ENCODE results near the gene RAB20.

Gene RAB20

DNA sequence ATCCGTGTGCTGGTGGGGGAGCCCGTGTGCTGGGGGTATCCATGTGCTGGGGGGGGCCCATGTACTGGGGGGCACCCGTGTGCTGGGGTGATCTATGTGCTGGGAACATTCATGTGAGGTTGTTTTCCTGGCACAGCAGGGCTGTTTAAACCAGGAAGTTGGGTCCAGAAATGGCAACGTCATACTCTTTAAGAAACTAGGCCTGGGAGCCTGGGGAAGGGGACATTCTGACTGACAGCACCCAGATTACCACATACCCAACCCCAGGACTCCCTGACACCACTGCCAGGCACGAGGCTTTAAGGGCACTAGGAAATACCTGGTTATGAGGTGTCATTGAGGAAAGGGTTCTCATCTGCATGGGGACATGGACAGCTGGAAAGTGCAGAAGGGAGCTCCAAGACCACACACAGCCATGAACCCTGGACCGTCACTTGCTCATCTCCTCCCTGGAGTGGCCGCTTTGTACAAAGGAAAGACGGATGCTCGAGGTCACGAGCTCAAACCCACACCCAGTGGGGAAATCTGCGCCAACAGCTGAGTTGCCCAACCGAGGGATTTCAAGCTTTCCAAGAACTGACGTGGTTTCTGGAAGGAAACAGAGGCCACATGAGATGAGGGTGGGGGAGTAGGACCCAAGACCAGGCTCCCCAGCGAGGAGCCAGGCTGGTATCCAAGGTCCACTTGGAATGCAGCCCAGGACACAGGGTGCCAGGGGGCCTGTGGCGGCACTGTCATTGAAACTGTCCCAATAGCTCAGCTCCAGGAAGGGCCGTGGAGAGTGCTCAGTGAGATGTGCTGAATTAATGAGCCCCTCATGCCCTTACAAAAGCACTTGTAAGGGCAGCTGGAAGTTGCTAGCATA is 40.9 kb downstream of the RAB20 start:
- no peaks in the 10 kb centered on the region for H3K27me3 ChIP-seq (ENCODE audit: insufficient read depth, low read length, poor library complexity, severe bottlenecking)
- TF ChIP-seq, protein P1, sequence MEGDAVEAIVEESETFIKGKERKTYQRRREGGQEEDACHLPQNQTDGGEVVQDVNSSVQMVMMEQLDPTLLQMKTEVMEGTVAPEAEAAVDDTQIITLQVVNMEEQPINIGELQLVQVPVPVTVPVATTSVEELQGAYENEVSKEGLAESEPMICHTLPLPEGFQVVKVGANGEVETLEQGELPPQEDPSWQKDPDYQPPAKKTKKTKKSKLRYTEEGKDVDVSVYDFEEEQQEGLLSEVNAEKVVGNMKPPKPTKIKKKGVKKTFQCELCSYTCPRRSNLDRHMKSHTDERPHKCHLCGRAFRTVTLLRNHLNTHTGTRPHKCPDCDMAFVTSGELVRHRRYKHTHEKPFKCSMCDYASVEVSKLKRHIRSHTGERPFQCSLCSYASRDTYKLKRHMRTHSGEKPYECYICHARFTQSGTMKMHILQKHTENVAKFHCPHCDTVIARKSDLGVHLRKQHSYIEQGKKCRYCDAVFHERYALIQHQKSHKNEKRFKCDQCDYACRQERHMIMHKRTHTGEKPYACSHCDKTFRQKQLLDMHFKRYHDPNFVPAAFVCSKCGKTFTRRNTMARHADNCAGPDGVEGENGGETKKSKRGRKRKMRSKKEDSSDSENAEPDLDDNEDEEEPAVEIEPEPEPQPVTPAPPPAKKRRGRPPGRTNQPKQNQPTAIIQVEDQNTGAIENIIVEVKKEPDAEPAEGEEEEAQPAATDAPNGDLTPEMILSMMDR (conservative IDR thresholded peaks at IDR 0.05; ENCODE audit: low read length): no peak
- no peak for TF ChIP-seq EZH2phosphoT487 (IDR thresholded peaks at IDR 0.05; ENCODE audit: borderline replicate concordance)
- H3K4me1 ChIP-seq (ENCODE audit: insufficient read depth, low read length, poor library complexity, severe bottlenecking): peaks cover 37% of the 10 kb centered on the region
- H3F3A ChIP-seq (ENCODE audit: low read depth): no peaks in the 10 kb centered on the region
- H4K20me1 ChIP-seq (ENCODE audit: insufficient read depth, low read length, poor library complexity, severe bottlenecking): no peaks in the 10 kb centered on the region
- H3K9ac ChIP-seq (ENCODE audit: low read depth, low read length, poor library complexity, severe bottlenecking): no peak overlapping the region
- H3K79me2 ChIP-seq (ENCODE audit: insufficient read depth, low read length): peaks cover 31% of the 10 kb centered on the region
- no peaks in the 10 kb centered on the region for H3K9me3 ChIP-seq (ENCODE audit: insufficient read depth, low read depth, low read length)
- no peak overlapping the region for H3K4me3 ChIP-seq (ENCODE audit: low read length, poor library complexity, severe bottlenecking)
- H3K4me2 ChIP-seq (ENCODE audit: low read depth, low read length, poor library complexity, severe bottlenecking): no peak overlapping the region
- no peaks in the 10 kb centered on the region for H3K9me2 ChIP-seq (replicated peaks; ENCODE audit: low read depth, low read length)
- H2AFZ ChIP-seq (ENCODE audit: low read length): no peak overlapping the region
- peaks cover 39% of the 10 kb centered on the region; the same call in 1 of the 2 replicates for H3K36me3 ChIP-seq (ENCODE audit: insufficient read depth, low read length)

DNA sequence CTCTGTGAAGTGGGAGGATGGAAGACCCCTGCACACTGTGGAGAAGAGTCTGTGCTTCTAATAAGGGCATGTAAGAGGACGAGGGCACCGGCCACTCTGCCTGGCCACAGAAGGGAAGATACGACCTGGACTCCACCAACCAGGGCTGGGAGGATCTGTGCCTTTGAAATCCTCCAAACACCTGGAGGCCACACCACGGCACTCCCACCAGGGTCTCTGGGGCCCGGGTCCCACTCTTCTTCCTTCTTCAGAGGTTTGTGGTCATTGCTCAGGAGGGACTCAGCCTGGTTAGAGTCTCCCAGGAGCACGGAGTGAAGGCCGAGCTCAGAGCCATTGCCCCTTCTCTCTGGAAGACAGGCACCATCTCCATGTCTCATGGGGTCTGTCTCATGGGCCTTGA is 42.0 kb downstream of the RAB20 start:
- Histone ChIP-seq H3K4me3 (ENCODE audit: low read length, poor library complexity, severe bottlenecking) (no peak overlapping the region), H3K27me3 (ENCODE audit: insufficient read depth, low read length, poor library complexity, severe bottlenecking) (no peaks in the 10 kb centered on the region), H3K4me1 (ENCODE audit: insufficient read depth, low read length, poor library complexity, severe bottlenecking) (peaks cover 25% of the 10 kb centered on the region), H3K36me3 (ENCODE audit: insufficient read depth, low read length) (peaks cover 39% of the 10 kb centered on the region; the same call in 1 of the 2 replicates), H3K9ac (ENCODE audit: low read depth, low read length, poor library complexity, severe bottlenecking) (no peak overlapping the region), H3F3A (ENCODE audit: low read depth) (no peaks in the 10 kb centered on the region), H3K9me2 (replicated peaks; ENCODE audit: low read depth, low read length) (no peaks in the 10 kb centered on the region), H3K79me2 (ENCODE audit: insufficient read depth, low read length) (peaks cover 20% of the 10 kb centered on the region), H2AFZ (ENCODE audit: low read length) (no peak overlapping the region), H4K20me1 (ENCODE audit: insufficient read depth, low read length, poor library complexity, severe bottlenecking) (no peaks in the 10 kb centered on the region), H3K9me3 (ENCODE audit: insufficient read depth, low read depth, low read length) (no peaks in the 10 kb centered on the region), H3K4me2 (ENCODE audit: low read depth, low read length, poor library complexity, severe bottlenecking) (no peak overlapping the region)
- TF ChIP-seq, protein P1 (conservative IDR thresholded peaks at IDR 0.05; ENCODE audit: low read length): no peak
- TF ChIP-seq EZH2phosphoT487 (IDR thresholded peaks at IDR 0.05; ENCODE audit: borderline replicate concordance): no peak

DNA sequence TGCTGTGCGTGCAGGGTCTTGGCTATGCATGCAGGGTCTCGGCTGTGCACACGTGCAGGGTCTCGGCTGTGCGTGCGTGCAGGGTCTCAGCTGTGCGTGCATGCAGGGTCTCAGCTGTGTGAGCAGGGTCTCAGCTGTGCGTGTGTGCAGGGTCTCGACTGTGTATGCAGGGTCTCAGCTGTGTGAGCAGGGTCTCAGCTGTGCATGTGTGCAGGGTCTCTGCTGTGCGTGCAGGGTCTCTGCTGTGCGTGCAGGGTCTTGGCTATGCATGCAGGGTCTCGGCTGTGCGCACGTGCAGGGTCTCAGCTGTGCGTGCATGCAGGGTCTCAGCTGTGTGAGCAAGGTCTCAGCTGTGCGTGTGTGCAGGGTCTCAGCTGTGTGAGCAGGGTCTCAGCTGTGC is 42.5 kb downstream of the RAB20 start:
- peaks cover 21% of the 10 kb centered on the region for H3K4me1 ChIP-seq (ENCODE audit: insufficient read depth, low read length, poor library complexity, severe bottlenecking)
- TF ChIP-seq, protein P1 (conservative IDR thresholded peaks at IDR 0.05; ENCODE audit: low read length): no peak
- no peak for TF ChIP-seq EZH2phosphoT487 (IDR thresholded peaks at IDR 0.05; ENCODE audit: borderline replicate concordance)
- peaks cover 16% of the 10 kb centered on the region for H3K79me2 ChIP-seq (ENCODE audit: insufficient read depth, low read length)

More for the DNA sequence above, 42.5 kb downstream of the RAB20 start:
- no peaks in the 10 kb centered on the region for H3F3A ChIP-seq (ENCODE audit: low read depth)
- no peak overlapping the region for H3K9ac ChIP-seq (ENCODE audit: low read depth, low read length, poor library complexity, severe bottlenecking)
- H3K9me2 ChIP-seq (replicated peaks; ENCODE audit: low read depth, low read length): no peaks in the 10 kb centered on the region
- no peak overlapping the region for H3K4me2 ChIP-seq (ENCODE audit: low read depth, low read length, poor library complexity, severe bottlenecking)
- H4K20me1 ChIP-seq (ENCODE audit: insufficient read depth, low read length, poor library complexity, severe bottlenecking): no peaks in the 10 kb centered on the region
- H3K27me3 ChIP-seq (ENCODE audit: insufficient read depth, low read length, poor library complexity, severe bottlenecking): no peaks in the 10 kb centered on the region
- H2AFZ ChIP-seq (ENCODE audit: low read length): no peak overlapping the region
- H3K4me3 ChIP-seq (ENCODE audit: low read length, poor library complexity, severe bottlenecking): no peak overlapping the region
- peaks cover 39% of the 10 kb centered on the region; the same call in 1 of the 2 replicates for H3K36me3 ChIP-seq (ENCODE audit: insufficient read depth, low read length)
- no peaks in the 10 kb centered on the region for H3K9me3 ChIP-seq (ENCODE audit: insufficient read depth, low read depth, low read length)
